ENCODE data around the gene PLEK.
"Not testable (repeated sequence)": the region's sequence is repeated elsewhere in the genome, so short reads cannot be mapped to it uniquely, and the experiment has no call there.

The PLEK gene

DNA sequence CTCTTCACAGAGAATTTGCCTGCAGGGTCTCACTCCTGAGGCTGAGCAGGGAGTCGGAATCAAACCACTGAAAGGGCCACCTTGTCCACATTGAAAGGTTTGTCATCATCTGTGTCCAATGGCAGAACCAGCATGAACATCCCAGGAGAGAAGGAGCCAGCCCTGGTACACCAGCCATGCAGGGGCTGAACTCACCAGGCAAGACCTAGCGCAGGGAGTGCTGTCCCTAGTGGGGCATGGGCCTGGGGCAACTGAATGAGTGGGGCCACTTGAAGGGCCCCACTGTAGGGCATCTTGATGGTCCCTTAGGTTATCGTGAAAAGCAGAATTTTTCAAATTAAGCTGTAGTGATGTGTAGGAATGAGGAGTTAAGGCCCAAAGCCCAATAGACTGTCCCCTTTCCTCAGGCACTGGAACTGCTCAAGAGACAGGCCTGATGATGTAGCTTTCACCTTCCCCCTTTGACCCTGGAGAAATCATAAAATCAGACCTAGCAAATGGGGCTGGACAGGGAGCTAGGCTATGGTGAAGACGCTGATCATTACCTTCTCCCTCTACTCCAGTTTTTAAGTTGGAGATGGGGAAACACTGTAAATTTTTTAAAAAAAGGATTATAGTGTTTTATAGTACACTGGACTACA lies 8.4 kb upstream of the PLEK start:
- no peak for DNase-seq

DNA sequence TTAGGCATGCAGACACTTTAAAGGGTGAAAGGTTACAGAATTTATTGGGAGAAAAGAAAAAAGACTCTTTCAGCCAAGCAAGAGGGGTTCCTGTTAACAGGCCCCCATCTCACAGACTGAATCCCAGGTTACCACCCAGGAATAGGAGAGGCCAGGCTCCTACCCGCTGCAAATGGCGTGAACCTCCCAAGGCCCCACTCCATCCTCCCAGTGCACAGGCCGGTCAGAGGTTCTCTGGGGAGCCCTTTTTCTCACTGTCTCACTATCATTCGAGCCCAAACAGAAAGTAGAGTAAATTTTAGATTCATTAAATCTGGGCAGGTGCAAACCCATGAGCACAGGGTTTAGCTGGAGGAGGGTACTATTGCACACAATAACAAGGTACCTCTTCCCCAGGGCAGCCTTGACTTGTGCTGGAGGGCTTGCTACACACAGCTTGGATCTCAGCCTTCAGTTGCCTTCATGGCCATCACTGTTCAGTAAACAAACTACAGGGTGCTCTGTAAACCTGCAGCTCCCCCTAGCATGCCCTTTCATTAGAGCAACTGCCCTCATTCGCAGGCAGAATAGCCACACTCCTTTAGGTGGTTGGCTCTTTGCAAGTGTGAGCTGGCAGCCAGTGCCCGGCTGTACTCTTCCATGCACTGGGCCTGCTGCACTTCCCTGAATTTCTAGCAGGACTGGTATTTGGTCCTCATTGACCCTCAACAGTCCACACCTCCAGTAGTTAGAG lies 7.3 kb upstream of the PLEK start:
- DNase-seq = no peak

DNA sequence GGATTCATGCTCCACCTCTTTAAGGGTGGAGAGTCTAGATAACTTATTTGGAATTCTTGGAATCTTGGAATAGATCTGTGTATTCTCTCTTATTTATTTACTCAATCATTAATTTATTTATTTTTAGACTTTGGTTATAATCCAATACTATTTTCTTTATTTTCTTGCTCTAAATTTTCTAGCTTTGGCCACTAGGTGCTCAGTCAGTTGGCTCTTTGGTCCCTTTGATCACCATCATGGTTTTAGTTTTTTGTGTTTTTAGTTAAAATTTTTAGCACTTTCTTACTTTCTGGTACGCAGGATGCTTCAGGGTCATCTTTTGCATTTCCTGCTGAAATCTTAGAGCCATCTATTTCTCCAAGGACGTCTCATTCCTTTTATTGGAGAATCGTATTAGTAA lies 5.2 kb upstream of the PLEK start:
- DNase-seq = no peak

DNA sequence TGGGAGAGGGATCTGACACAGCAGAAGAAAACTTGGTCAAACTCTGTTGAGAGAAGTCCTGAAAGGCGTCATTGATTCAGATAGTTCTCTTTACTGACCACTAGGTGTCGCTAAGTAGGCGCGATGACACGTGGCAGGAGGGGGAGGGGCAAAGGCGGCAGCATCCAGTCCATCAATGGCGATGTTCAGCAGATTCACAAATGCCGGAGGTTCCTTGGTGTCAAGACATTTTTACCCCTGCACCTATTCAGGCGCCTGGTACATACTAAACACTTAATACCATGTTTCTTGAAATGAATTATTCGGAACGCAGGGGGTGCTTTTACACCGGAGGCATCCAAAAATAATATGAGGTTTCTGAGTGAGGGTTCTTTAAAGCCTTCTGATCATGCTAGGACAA lies 3.0 kb upstream of the PLEK start:
- DNase-seq = peak; percentile 38 to 80 (median 64)

DNA sequence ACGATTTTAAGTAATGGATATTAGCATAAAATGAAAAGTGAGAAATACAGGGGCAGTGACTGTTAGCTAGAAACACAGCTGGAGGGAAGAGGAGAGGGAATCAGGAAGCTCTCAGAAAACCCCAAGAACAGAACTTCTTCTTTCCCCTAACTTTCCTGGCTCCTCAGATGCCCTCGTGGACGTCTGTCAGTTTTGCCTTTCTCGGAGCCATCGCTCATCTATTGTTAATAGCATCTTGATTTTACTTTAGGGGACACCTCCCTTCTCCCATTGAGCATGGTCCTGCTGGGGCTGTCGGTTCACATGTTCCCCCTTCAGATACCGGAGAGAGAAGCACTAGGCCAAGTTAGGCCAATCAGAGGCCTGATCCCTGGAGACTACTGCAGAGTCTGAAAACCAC lies 2.3 kb upstream of the PLEK start:
- DNase-seq = peak in 1 of 6 experiments; percentile 28

DNA sequence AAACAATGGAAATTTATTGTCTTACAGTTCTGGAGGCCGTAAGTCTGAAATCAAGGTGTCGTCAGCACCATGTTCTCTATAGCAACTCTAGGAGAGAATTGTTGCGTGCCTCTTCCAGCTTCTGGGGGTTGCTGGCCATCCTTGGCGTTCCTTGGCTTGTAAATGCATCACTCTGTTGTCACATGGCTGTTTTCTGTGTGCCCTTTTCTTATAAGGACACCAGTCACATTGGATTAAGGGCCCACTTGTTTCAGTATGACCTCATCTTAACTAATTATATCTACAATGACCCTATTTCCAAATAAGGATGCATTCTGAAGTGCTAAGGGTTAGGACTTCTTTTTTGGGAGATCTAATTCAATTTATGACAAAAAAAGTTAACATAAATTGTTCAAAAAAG lies 1.4 kb upstream of the PLEK start:
- DNase-seq = no peak

DNA sequence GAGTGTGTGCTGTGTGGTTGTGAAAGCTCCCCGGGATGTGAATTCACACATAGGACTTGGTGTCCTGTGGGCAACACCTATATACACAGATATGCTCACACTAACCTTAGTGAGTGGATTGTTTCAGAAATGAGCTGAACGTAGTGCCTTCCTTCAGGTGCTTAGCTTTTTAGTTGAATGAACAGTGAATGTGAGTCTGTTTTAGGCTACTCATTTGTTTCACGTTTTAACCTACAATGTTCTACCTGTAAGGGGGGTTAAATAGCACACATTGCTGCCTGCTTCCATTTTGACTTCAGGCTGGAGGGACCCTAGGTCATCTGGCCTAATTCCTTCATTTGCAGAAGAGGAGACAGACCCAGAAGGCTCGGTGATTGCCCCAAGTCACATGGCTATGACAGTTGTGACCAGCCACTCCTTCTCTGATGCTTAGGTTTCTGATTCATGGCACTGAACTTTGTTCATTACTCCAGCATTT lies 1.0 kb downstream of the PLEK start:
- DNase-seq = no peak

DNA sequence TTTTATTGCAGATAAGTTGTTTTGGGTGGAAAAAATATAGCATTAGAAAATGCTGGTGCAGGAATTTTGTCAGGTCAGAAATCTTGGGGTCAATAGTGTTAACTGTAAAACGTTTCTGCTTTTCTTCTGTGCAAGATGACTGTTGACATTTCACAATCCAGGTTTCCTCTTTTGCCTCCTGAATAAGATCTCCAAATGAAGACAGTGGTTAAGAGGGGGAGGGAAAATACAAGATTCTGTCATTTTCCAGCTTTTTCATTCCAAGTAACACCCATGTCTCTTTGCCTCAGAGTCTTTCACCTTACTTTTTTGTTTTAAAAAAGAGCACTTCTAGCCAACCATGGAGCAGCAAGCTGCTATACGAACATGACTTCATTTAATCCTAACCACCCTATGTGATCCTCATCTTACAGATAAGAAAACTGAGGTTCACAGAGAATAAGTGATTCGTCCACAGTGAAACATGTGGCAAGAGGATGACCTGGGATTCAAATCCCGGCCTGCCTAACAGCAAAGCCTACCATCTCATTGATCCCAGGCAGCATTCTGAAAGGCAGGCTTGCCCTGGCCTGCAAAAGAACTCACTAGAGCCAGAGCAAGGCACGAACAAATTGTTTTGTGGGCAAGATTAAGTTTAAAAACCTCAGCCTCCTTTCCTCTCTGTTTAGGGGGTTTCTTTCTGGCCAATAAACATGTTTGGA lies 3.0 kb downstream of the PLEK start:
- no peak for DNase-seq

DNA sequence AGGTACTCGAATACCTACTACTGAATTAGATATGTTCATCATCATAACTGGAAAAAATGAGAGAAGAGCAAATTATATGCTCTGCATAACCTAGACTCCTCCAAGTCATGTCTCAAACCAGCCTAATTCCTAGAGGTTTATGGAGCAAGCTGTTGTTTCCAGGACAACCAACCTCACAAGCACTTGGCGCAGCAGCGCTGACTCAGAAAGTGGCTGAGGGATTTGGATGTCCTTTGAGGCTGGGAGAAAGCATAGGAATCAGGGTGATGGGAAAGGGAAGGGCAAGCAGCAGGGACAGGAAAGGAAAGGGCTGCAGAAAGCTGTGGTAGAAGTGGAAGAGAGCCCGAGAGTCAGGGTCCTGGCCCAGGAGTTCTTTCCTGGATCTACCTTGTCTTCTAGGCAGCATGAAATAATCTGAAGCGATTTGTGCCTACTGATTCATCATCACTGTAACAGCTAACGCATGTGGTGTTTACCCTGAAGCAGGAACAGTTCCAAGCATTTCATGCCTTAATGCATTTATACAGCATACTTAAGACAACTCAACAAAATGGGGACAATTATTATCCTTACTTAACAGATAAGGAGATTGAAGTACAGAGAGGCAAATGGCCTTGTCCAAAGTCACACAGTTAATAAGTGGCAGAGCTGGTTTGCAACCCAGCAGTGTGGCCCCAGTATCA lies 3.7 kb downstream of the PLEK start:
- no peak for DNase-seq

DNA sequence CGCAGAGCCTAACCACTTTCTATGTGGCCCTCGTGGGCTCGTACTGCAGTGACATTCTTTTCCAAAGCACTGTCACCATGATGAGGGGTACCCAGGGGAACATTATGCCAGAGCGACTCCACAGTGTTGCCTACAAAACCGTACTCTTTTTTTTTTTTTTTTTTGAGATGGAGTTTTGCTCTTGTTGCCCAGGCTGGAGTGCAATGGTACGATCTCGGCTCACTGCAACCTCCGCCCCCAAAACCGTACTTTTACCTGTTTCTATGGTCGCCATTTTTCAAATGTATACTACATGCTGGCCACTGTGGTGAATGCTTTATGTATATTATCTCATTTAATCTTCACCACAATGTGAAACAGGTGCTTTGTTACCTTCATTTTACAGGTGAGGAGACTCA lies 4.3 kb downstream of the PLEK start:
- DNase-seq = no peak

DNA sequence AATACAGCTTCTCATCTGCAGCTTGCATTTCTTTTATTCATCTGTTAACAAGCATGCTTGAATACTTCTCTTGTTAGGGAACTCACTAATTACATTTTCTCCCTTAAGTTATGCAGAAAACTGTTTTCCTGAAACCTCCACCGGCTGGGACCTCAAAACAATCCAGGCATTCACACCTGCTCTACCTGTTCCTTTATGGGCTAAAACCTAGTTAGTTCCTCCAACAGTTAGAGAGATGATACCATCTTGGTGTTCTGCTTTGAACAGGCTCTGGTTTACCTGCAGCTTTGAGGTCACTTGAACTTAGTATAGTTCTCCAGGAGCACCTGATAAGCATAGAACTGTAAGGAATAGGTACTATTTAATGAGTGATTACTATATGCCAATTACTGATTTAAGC lies 6.1 kb downstream of the PLEK start:
- no peak for DNase-seq

DNA sequence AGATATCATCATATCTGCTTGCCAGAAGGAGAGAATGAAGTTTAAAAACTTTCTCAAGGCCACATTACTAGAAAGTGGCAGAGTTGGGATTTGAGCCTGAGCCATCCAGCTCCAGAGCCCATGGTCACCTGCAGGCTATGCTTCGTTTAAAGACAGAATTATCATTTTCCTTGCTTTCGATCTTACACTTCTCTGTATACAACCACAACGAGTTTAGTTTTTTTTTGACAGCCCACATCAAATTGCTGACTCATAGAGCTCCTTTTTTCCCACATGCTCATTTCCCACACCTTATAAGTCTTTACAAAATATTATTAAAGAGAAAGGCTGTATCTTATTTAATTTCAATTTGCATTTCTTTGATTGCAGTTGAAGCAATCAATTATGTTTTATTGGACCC lies 6.5 kb downstream of the PLEK start:
- DNase-seq = no peak

DNA sequence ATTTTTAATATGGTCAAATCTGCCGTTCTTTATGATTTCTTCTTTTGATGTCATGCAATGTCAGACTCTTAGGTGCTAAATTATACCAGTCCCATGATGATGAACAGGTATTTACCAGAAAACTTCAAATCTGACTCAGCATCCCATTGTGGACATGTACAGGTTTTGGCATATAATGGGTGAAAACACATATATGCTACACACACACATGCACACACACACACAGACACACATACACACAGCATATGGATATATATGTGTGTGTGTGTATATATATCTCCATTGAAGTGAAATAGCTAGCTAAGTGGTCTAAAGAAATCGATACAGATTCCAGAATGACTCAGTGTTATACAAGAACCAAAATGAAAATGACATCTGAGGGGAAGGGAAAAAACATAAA lies 7.4 kb downstream of the PLEK start:
- no peak for DNase-seq

DNA sequence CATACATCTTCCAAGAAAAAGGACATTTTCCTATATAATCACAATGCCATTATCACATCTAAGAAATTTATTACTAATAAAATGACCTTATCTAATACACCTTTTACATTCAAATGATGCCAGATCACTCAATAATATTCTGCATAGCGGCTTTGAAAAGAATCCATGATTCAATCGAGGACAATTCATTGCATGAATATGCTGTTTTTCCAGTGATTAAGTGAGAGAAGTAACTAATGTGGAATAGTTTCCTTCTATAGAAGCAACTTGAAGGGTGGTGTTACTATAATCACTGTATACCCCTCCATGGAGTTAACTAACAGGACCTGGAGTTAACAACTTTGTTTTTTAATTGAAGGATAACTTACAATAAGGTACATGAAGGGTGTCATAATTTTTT lies 9.1 kb downstream of the PLEK start:
- no peak for DNase-seq

DNA sequence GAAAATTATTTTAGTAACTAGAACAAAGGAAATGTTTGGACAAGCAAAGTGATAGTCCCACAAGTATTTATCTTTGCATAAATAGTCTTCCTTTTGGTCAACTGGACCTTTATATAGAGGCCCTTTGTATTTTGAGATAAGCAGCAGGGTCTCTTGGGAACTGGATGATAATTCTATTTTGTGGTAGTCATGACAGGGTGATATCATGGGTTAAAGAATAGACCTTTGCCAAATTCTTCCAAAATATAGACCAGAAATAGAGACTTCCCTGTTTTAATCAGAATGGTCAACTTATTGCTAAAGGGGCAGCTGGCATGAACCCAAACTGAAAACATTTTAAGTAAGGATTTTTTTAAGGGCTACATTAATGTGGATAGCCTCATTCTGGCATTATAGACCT lies 10.5 kb downstream of the PLEK start:
- no peak for DNase-seq

DNA sequence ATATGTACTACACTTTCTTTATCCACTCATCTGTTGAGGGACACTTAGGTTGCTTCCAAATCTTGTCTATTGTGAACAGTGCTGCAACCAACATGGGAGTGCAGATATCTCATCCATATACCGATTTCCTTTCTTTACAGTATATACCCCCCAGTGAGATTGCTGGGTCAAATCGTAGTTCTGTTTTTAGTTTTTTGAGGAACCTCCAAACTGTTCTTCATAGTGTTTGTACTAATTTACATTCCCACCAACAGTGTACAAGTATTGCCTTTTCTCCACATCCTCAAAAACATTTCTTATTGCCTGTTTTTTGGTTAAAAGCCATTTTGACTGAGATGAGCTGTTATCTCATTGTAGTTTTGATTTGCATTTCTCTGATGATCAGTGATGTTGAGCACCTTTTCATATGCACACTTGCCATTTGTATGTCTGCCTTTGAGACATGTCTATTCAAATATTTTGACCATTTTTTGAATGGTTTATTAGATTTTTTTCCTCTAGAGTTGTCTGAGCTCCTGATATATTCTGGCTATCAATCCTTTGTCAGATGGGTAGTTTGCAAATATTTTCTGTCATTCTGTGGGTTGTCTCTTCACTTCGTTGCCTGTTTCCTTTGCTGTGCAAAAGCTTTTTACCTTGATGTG lies 12.2 kb downstream of the PLEK start:
- DNase-seq = no peak

DNA sequence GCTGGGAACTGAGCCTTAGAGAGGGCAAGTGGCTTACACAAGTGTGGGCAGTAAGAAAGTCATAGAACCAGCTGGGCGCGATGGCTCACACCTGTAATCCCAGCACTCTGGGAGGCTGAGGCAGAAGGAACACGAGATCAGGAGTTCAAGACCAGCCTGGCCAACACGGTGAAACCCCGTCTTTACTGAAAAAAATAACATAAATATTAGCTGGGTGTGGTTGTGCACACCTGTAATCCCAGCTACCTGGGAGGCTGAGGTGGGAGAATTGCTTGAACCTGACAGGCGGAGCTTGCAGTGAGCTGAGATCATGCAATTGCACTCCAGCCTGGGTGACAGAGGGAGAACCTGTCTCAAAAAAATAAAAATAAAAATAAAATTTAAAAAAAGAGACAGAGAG lies 13.7 kb downstream of the PLEK start:
- not testable (repeated sequence) for DNase-seq

DNA sequence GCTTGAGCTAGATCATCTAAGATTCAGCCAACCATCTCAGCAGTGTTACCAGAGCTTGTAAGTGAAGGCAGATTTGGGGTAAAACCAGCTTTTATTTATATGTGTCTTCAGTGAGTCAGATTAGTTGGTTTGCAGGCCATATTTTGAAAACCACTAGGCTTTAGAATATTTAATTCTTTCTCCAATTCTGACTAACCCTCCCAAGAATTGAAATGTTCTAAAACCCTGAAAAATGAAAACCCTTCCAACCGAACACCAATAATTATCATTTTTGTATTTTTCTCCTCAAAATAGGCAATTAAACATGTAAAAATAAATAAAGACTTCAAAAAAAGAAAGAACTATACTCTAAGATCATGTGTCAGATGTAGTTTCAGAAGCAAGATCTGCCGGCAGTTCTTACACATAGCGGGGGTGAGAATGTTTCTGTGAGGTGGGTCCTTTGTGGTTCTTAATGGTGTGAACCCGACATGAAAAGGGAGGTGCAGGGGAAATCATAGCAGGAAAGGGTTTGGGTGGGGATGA lies 14.2 kb downstream of the PLEK start:
- no peak for DNase-seq

DNA sequence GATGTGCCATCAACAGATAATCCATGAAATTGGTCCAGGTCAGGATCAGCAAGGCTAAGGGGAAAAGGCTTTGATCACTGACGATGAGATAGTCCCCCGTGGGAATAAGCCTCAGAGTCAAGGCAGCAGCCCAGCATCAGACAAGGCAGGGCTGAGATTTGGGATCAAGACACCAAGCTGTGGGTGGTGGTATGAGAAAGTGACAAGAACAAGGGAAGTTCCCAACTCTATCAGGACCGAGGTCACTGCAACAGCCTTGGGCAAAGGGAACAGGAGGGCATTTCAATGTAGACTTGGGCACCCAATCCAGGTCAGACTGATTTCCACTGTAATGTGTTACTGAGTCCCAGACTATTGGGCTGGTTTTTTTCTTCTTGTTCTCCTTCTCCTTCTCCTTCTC lies 18.7 kb downstream of the PLEK start:
- no peak for DNase-seq

DNA sequence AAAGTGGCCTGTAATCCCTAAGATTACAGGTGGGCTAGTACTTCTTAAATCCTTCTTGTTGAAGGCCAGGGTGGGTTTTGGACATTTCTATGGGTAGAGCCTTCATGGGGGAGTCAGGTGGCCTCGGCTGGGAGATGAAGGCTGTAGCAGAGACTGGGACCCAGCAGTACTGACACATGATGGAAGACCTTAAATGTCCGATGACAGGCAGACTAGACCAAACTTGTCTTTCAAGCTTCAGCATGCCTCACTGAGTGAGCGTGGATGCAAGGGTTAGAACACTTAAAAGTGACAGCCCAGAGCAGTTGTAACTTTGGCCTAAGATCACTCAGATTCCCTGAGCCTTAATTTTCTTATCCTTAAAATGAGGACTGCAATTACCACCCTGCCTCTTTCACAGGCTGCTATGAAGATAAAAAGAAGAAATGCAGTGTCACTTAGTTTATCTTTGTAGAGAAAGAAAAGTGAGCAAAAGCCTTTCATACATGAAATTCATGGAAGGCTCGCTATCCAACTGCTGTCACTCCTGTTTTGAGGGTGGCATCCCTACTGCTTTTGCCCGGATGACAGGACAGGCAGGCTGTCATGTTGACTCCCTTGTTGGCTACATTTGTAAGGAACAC lies 19.5 kb downstream of the PLEK start:
- no peak for DNase-seq

DNA sequence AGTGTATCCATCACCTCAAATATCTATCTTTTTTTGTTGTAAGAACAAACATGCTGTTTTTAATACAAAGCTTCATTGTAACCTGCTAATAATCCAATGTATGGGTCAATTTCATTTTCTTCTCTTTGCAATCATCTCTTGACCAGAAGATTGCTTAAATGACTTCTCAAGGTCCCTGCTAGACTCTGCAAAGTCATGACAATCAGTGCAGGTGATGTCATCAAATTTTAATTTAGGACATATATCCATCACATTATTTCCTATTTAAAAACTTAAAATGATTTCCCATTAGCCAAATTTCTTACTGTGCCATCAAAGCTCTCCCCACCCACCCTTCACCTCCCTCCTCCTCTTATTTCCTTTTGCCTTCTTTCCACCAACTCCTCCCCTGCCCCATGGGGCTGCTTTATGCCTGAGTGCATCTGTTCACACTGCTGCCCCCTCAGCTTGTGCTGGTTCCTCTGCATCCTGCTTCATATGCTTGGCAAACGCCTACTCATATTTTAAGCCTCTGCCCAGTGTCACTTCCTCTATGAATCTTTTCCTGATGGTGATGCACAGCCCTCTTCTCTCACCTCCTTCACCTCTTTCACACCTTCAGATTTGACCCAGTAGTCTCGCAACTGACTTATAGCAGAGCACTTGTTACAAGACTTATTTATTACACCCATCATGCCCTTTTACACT lies 20.3 kb downstream of the PLEK start:
- DNase-seq = no peak

DNA sequence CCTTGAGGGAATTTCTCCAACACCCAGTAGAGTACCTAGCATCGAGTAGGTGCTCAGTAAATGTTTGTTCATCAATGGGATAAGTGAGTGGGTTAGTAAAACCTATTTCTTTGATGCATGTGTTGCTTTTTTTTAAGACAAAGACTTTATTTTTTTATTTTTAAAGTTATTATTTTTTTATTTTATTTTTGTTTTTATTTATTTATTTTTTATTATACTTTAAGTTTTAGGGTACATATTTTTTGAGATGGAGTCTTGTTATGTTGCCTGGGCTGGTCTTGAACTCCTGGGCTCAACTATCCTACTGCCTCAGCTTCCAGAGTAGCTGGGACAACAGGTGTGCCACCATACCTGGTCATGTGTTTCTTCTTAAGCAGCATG lies 20.8 kb downstream of the PLEK start:
- no peak for DNase-seq
